ENCODE results near the gene DOCK8.
"Not testable (repeated sequence)": the region's sequence is repeated elsewhere in the genome, so short reads cannot be mapped to it uniquely, and the experiment has no call there.

DNA sequence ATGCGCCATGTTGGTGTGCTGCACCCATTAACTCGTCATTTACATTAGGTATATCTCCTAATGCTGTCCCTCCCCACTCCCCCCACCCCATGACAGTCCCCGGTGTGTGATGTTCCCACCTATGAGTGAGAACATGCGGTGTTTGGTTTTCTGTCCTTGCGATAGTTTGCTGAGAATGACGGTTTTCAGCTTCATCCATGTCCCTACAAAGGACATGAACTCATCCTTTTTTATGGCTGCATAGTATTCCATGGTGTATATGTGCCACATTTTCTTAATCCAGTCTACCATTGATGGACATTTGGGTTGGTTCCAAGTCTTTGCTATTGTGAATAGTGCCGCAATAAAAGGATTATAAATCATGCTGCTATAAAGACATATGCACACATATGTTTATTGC lies 195.0 kb downstream of the DOCK8 start:
- not testable (repeated sequence) for TF ChIP-seq LEF1 (IDR thresholded peaks at IDR 0.05; ENCODE audit: borderline replicate concordance); SP1 (IDR thresholded peaks at IDR 0.05); ELF4 (IDR thresholded peaks at IDR 0.05); CTBP1 (IDR thresholded peaks at IDR 0.05; ENCODE audit: borderline replicate concordance); SUZ12 (IDR thresholded peaks at IDR 0.05); NFRKB (IDR thresholded peaks at IDR 0.05); HDGF (IDR thresholded peaks at IDR 0.05; ENCODE audit: borderline replicate concordance)
